ENCODE data around the gene MAGT1.
A peak's percentile ranks its signal among the peaks of the same experiment; 100 is the strongest.
"Not testable (repeated sequence)": the region's sequence is repeated elsewhere in the genome, so short reads cannot be mapped to it uniquely, and the experiment has no call there.

MAGT1 gene

GRCh38 chrX:77894921-77895886, at the start of gene MAGT1:
Gene MAGT1, minus strand, starts transcription at chrX:77895435. Its CDS starts 25 bp downstream, at chrX:77895410.
- H3K36me3 Mint-ChIP-seq, result peaks cover 2% of the 10 kb centered on the region
- peak within 1 kb of the TSS; percentile 98 for H3K4me3 Mint-ChIP-seq
- no peaks in the 10 kb centered on the region for H3K27me3 Mint-ChIP-seq
- H3K4me1 Mint-ChIP-seq, result peaks cover 16% of the 10 kb centered on the region
- peak within 1 kb of the TSS; percentile 99 for H3K27ac Mint-ChIP-seq
- no peaks in the 10 kb centered on the region for H3K9me3 Mint-ChIP-seq
- peak; percentile 99 for ATAC-seq

GRCh38 chrX:77945031-77945430, 49.8 kb upstream of the MAGT1 start:
- not testable (repeated sequence) for ATAC-seq, H3K36me3 Mint-ChIP-seq, H3K27ac Mint-ChIP-seq, H3K9me3 Mint-ChIP-seq, H3K27me3 Mint-ChIP-seq, H3K4me1 Mint-ChIP-seq, H3K4me3 Mint-ChIP-seq

DNA sequence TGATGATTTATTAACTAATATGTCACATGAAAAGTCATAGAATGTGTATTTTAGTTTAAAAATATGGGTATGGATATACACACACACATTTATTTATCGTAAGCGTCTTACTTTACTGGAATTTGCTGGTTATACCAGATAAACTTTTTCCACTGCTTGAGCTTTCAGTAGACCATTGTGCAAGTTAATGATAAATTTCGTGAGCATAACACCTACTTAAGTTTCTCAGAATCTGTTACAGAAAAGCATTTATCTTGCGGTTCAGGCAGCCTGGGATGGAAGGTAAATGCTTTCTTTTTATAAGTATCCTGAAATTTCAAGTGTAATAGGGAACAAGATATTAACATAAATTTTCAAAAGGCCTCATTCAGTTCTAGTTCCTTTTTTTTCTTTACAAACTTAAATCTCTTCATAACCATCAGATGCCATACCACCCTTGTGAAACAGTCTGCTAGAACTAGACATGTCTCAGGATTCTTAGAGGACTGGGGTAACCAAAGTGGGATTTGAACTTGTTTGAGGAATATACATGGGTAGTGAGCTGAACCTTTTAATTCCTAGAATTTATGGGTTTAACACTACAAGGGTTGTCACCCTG, 42.9 kb upstream of the MAGT1 start:
- no peaks in the 10 kb centered on the region for H3K4me1 Mint-ChIP-seq
- no peak overlapping the region for H3K4me3 Mint-ChIP-seq
- no peaks in the 10 kb centered on the region for H3K36me3 Mint-ChIP-seq
- H3K27me3 Mint-ChIP-seq, result no peaks in the 10 kb centered on the region
- ATAC-seq, result no peak
- no peaks in the 10 kb centered on the region for H3K9me3 Mint-ChIP-seq
- no peak overlapping the region for H3K27ac Mint-ChIP-seq

DNA sequence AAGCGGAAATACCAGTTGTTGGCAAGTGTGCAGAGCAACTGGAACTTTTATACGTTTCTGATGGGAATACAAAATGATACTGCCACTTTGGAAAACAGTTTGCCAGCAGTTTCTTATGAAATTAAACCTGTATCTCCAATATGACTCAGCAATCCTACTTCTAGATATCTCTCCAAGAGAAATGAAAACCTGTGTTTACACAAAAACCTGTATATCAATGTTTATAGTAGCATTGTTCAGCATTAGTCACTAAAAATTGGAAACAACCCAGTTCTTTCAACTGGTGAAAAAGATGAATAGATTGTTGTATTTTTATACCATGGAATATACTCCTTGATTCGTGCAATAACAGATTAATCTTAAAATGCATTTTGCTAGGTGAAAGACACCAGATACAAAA, 42.1 kb upstream of the MAGT1 start:
- Mint-ChIP-seq H3K27me3 (no peaks in the 10 kb centered on the region), H3K9me3 (no peaks in the 10 kb centered on the region), H3K27ac (no peak overlapping the region), H3K4me1 (no peaks in the 10 kb centered on the region), H3K36me3 (no peaks in the 10 kb centered on the region), H3K4me3 (no peak overlapping the region)
- ATAC-seq, result no peak

GRCh38 chrX:77936299-77936698, 41.1 kb upstream of the MAGT1 start:
- no peaks in the 10 kb centered on the region for H3K4me1 Mint-ChIP-seq
- H3K9me3 Mint-ChIP-seq, result no peaks in the 10 kb centered on the region
- no peaks in the 10 kb centered on the region for H3K27me3 Mint-ChIP-seq
- no peak for ATAC-seq
- H3K36me3 Mint-ChIP-seq, result no peaks in the 10 kb centered on the region
- no peak overlapping the region for H3K27ac Mint-ChIP-seq
- no peak overlapping the region for H3K4me3 Mint-ChIP-seq

- H3K36me3 Mint-ChIP-seq, result no peaks in the 10 kb centered on the region
- no peak overlapping the region for H3K4me3 Mint-ChIP-seq
- no peaks in the 10 kb centered on the region for H3K4me1 Mint-ChIP-seq
- H3K27ac Mint-ChIP-seq, result no peak overlapping the region
- no peak for ATAC-seq
- H3K27me3 Mint-ChIP-seq, result no peaks in the 10 kb centered on the region
- no peaks in the 10 kb centered on the region for H3K9me3 Mint-ChIP-seq
Measured at GRCh38 chrX:77935886-77936285, 40.7 kb upstream of the MAGT1 start.

DNA sequence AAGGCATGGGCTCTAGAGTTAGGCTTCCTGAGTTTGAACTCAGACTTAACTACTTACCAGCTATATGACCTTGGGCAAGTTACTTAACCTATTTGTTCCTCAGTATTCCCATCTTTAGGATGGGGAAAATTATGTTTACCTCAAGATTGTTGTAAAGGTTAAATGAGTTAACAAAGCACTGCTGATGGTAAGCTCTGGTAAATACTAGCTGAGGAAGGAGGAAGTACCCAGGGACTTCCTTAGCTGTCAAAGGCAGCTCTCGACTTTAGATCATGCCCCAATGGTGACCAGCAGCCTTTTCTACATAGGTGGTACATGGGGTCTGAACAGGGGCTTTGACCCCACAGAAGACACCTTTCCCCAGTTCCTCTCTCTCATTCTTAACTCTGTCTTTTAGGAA, 35.3 kb upstream of the MAGT1 start:
- ATAC-seq, result no peak
- H3K27me3 Mint-ChIP-seq, result no peaks in the 10 kb centered on the region
- no peak overlapping the region for H3K4me3 Mint-ChIP-seq
- peaks cover 7% of the 10 kb centered on the region for H3K4me1 Mint-ChIP-seq
- H3K27ac Mint-ChIP-seq, result no peak overlapping the region
- peaks cover 5% of the 10 kb centered on the region for H3K36me3 Mint-ChIP-seq
- no peaks in the 10 kb centered on the region for H3K9me3 Mint-ChIP-seq

DNA sequence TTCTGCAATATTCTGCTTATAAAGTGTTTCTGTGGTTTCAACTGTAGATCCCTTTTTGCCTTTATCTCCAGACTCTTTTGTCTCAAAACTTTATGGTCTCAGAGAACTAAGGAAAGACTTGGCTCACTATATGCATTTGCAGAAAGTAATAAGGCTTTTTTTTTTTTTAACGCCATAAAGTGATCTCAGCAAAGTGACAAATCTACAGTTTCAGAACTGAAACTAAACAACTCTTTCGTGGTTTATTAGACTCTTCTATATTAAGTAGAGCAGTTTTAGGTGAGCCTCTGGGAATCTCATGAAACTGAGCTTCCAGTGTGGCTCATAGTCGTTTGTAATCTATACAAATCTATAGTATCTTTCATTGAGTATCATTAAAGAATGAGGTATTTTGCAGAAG, 30.5 kb upstream of the MAGT1 start:
- peaks cover 16% of the 10 kb centered on the region for H3K36me3 Mint-ChIP-seq
- no peak overlapping the region for H3K4me3 Mint-ChIP-seq
- peaks cover 12% of the 10 kb centered on the region for H3K4me1 Mint-ChIP-seq
- no peaks in the 10 kb centered on the region for H3K27me3 Mint-ChIP-seq
- no peaks in the 10 kb centered on the region for H3K9me3 Mint-ChIP-seq
- no peak for ATAC-seq
- H3K27ac Mint-ChIP-seq, result no peak overlapping the region

DNA sequence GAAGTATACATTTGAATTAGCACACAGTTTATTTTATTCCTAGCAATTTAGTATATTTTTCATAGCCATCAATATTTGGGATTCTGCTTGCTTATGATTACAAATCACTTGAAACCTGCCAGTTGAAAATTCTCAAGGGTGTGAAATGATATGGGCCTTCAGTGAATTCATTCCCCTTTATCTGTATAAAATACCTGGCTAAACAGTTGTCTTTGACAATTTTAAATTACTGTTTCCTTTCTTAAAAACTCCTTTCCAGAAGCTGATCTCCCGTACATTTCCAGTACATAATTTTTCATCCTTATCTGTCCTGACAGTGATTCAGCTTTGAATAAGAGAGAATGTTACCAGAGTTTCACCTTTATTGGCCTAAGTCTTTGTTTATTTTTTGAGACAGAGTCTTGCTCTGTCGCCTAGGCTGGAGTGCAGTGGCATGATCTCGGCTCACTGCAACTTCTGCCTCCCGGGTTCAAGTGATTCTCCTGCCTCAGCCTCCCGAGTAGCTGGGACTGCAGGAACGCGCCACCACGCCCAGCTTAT, 29.2 kb upstream of the MAGT1 start:
- ATAC-seq, result no peak
- Mint-ChIP-seq H3K9me3 (no peaks in the 10 kb centered on the region), H3K36me3 (peaks cover 16% of the 10 kb centered on the region), H3K27me3 (no peaks in the 10 kb centered on the region), H3K4me3 (no peak overlapping the region), H3K27ac (no peak overlapping the region), H3K4me1 (peaks cover 8% of the 10 kb centered on the region)

DNA sequence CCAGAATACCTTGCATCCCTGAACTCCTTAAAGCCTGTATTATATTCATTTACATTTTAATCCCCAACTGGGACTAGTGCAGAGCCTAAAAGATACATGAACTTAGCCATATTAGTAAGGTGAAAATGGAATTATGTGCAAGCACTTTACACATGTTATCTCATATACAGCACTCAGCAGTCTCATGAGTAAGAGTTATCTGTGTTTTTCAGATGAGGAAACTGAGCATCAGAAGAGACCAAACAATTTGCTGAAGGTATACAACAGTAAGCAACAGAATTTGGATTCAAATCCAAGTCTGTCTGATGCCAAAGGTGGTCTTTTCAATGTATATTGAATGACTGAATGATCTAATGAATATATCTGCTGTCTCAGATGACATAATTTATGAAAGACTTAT, 27.6 kb upstream of the MAGT1 start:
- Mint-ChIP-seq H3K9me3 (no peaks in the 10 kb centered on the region), H3K27me3 (no peaks in the 10 kb centered on the region), H3K27ac (no peak overlapping the region), H3K4me1 (peaks cover 13% of the 10 kb centered on the region), H3K36me3 (peaks cover 10% of the 10 kb centered on the region), H3K4me3 (no peak overlapping the region)
- ATAC-seq, result no peak

GRCh38 chrX:77919370-77919769, 24.1 kb upstream of the MAGT1 start:
- ATAC-seq, H3K4me3 Mint-ChIP-seq, H3K27me3 Mint-ChIP-seq, H3K9me3 Mint-ChIP-seq: not testable (repeated sequence)
- H3K27ac Mint-ChIP-seq, result peak overlapping the region; percentile 24
- peaks cover 10% of the 10 kb centered on the region for H3K36me3 Mint-ChIP-seq
- H3K4me1 Mint-ChIP-seq, result peaks cover 26% of the 10 kb centered on the region

- H3K27ac Mint-ChIP-seq, result no peak overlapping the region
- H3K27me3 Mint-ChIP-seq, result no peaks in the 10 kb centered on the region
- H3K9me3 Mint-ChIP-seq, result no peaks in the 10 kb centered on the region
- H3K36me3 Mint-ChIP-seq, result peaks cover 10% of the 10 kb centered on the region
- ATAC-seq, result no peak
- H3K4me3 Mint-ChIP-seq, result no peak overlapping the region
- H3K4me1 Mint-ChIP-seq, result peaks cover 26% of the 10 kb centered on the region
Measured at GRCh38 chrX:77918568-77918967, 23.3 kb upstream of the MAGT1 start.

DNA sequence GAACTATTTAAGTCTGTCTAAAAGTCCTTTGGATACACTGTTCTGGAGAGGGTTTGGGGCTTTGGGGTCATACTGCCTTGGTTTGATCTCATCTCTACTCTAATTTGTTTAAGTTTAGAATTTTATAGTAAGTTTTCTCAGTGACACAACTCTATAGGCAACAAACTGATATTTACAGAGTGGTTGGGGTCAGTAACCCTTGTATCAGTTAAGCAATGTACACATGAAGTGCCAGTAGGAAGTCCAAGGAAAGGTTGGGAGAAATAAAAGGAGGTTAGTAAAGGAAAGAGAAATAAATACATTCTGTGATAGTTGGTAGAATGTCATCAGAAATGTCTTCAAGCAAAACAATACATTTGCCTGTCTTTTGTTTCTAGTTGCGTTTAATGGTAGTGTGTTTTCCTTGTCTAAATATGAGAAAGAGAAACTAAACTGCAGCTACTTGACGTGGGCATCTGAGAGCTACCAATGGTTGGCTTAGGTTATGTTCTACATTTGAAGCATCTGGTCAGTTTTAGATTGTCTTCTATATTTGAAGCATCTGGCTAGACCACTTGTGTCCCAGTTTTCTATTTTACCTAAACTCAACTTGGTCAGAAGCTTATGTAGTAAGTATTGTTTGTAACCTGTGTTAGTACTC, 22.2 kb upstream of the MAGT1 start:
- H3K36me3 Mint-ChIP-seq, result peaks cover 5% of the 10 kb centered on the region
- peaks cover 22% of the 10 kb centered on the region for H3K4me1 Mint-ChIP-seq
- no peaks in the 10 kb centered on the region for H3K9me3 Mint-ChIP-seq
- peak overlapping the region; percentile 64 for H3K27ac Mint-ChIP-seq
- no peaks in the 10 kb centered on the region for H3K27me3 Mint-ChIP-seq
- ATAC-seq, result no peak
- peak overlapping the region; percentile 43 for H3K4me3 Mint-ChIP-seq

DNA sequence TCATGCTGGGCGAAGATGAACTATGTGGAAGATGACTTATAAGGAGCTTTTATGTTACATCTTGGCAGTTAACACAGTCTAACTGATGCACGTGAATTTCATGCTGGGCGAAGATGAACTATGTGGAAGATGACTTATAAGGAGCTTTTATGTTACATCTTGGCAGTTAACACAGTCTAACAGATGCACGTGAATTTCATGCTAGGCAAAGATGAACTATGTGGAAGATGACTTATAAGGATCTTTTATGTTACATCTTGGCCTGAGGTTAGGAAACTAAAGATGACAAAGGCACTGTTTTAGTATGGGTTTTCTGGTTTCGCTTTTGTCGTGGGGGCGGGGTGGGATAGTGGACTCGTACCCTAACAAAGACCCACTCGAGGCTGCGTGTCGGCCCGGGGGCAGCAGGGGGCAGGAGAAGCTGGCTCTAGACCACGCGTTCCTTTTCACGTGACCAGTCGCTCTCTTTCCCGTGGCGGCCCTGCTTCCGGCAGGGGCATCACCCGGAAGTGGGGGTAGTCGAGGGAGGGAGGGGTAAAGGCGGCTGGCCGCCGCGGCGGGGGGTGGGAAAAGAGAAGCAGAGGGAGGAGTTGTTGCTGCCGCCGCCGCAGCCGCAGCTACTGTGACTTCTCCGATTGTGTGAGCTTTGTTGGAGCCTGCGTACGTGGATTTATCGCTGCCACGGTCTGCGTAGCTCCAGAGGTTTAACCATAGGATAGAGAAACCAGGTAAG, 15.0 kb upstream of the MAGT1 start, which contains the start of gene ATP7A:
TSS of gene ATP7A (plus strand) at position 586 of the 733 bp plus-strand sequence. CDS start 60,949 bp downstream, outside the sequence.
- ATAC-seq, result peak; percentile 99
- peak within 1 kb of the TSS; percentile 99 for H3K4me3 Mint-ChIP-seq
- H3K9me3 Mint-ChIP-seq, result no peaks in the 10 kb centered on the region
- no peaks in the 10 kb centered on the region for H3K36me3 Mint-ChIP-seq
- peak within 1 kb of the TSS; percentile 94 for H3K27ac Mint-ChIP-seq
- no peaks in the 10 kb centered on the region for H3K27me3 Mint-ChIP-seq
- H3K4me1 Mint-ChIP-seq, result peaks cover 10% of the 10 kb centered on the region

- Mint-ChIP-seq H3K9me3 (no peaks in the 10 kb centered on the region), H3K27ac (no peak overlapping the region), H3K27me3 (no peaks in the 10 kb centered on the region), H3K36me3 (peaks cover 5% of the 10 kb centered on the region), H3K4me3 (peak overlapping the region; percentile 32), H3K4me1 (no peaks in the 10 kb centered on the region)
- no peak for ATAC-seq
Measured at GRCh38 chrX:77901506-77901905, 6.3 kb upstream of the MAGT1 start.

Data from stimulated activated memory B cell treated with anti-CD40 and anti-IgM and Interleukin-4, amounts not matched to agents 10 μg/mL and 1 μg/mL and 100 μg/mL, for 72 hours (primary cell).